22Rv1 (cell line): ENCODE results near the gene ZNF177.

Experiments
- H3K27ac ChIP-seq: fragments of 450-650 bp; 2 replicates; pipeline ENCODE4 v1.5.1; 2017
- CTCF ChIP-seq: fragments of 450-650 bp; IDR thresholded peaks from 2 replicates; pipeline ENCODE4 v1.5.1; 2017; ENCODE audit warnings: mild to moderate bottlenecking
- ZFX ChIP-seq: fragments of 450-650 bp; IDR thresholded peaks from 2 replicates; pipeline ENCODE4 v1.6.1; 2017; ENCODE audit warnings: antibody characterized with exemption, borderline replicate concordance

ZNF177 gene

GRCh38 chr19:9354651-9355050 is 8.2 kb upstream of the ZNF177 start:
- TF ChIP-seq ZFX, result no peak
- TF ChIP-seq CTCF, result no peak
- H3K27ac ChIP-seq, result no peak overlapping the region

DNA sequence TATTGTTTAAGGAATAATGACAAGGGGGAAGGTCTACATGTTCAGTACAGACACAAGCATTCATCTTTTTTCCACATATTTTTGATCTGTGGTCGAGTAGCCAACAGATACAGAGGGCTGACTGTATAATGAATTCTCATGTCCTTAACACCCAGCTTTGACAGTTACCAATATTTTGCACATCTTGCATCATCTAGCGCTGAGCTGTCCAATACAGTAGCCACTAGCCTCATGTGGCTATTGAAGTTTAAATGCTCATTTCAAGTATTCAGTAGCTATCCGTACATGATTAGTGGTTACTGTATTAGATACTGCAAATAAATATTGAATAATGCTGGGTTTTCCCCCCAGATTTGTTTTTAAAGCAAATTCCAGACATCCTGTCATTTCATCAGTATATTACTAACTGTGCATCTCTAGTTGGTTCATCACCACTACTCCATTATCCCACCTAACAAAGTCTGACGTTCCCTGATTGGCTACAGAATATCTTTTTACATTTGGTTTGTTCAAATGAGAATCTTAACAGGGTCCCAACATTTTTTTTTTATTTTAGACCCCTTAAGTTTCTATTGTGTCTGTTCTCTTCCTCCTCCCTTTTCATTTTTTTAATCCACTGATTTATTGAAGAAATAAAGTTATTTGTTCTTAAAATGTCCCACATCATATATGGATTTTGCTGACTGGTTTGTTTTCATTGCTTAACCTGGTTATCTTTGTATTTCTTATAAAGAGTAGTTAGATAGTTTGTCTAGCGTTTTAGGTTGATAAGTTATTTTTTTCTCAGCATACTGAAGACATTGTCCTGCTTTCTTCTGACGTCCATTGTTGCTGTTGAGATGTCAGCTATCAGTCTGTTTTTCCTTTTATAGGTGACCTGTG is 8.2 kb downstream of the ZNF177 start:
- H3K27ac ChIP-seq, result no peak overlapping the region
- TF ChIP-seq CTCF, result no peak

DNA sequence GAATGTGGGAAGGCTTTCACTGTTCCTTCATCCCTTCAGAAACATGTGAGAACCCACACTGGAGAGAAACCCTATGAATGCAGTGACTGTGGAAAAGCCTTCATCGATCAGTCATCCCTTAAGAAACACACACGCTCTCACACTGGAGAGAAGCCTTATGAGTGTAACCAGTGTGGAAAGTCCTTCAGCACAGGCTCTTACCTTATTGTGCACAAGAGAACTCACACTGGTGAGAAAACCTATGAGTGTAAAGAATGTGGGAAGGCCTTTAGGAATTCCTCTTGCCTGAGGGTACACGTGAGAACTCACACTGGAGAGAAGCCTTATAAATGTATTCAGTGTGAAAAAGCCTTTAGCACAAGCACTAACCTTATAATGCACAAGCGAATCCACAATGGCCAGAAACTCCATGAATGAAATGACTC is 18.6 kb downstream of the ZNF177 start:
- no peak overlapping the region for H3K27ac ChIP-seq
- TF ChIP-seq CTCF, result no peak
- TF ChIP-seq ZFX, result no peak

GRCh38 chr19:9406798-9407352 is 44.1 kb downstream of the ZNF177 start:
- peak overlapping the region; percentile 68 for H3K27ac ChIP-seq
- no peak for TF ChIP-seq CTCF
- TF ChIP-seq ZFX, result no peak

DNA sequence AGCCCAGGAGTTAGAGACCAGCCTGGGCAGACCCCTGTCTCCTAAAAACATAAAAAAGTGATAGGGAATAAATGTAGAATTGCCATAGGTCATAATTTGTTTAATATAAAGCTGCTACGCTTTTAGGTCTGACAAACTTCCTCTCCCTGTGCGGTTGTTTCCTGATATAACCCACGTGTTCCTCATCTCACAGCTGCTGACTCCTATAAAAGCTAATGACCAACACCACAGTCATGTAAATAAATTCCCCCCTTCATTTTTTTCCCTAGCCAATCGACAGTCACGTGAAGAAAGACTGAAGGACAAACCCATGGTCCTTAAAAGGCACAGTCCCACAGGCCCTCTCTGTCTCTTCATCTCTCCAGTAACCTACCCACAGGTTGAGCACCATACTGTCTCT is 45.0 kb downstream of the ZNF177 start:
- TF ChIP-seq CTCF (no peak), ZFX (no peak)
- H3K27ac ChIP-seq, result peak overlapping the region; percentile 68; the same call in 1 of the 2 replicates

GRCh38 chr19:9413240-9413954 is 50.6 kb downstream of the ZNF177 start:
- TF ChIP-seq CTCF (no peak), ZFX (no peak)

More at GRCh38 chr19:9413240-9413954, 50.6 kb downstream of the ZNF177 start:
- H3K27ac ChIP-seq, result no peak overlapping the region
